GM18511 (cell line): ENCODE measurements around the gene FNIP2.
"Not testable (repeated sequence)": the region's sequence is repeated elsewhere in the genome, so short reads cannot be mapped to it uniquely, and the experiment has no call there.

Source experiments
- ATAC-seq: cut with Tn5 transposase; IDR thresholded peaks from one replicate; pipeline ENCODE4 v1.9.1; 2021; ENCODE audit warnings: mild to moderate bottlenecking, moderate library complexity; ENCODE audit not compliant: unreplicated experiment

FNIP2 gene

DNA sequence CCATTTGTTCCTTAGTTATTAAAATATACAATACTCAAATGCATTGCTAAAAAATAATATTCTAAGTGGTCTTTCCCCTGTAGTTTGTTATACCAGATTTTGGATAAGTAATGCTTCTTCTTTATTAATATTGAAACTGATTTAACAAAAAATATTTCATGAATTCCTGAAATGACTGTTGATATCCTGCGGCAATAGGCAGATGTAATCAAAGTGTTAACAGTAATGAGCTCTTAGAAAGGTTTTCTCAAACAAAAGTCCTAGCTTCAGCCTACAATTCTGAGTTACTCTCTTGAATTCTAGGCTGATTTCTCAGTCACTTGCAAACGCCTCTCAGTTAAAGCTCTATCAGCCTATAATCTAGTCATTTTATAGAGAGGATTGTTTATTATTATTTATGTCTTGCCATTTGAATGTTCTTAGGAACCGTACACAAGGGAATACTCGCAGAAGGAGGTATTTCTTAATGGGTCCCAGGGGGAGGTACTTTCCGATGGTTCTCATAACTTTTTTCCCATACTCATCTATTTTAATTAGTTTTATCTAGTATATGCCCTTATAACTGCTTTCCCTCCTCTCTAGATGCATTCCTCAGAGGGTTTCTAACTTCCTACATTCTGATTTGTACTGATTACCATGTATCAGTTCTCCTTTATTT, 96.8 kb downstream of the FNIP2 start:
- peak; percentile 39 for ATAC-seq

- no peak for ATAC-seq
Measured at GRCh38 chr4:158869001-158869400, 100.2 kb downstream of the FNIP2 start.

DNA sequence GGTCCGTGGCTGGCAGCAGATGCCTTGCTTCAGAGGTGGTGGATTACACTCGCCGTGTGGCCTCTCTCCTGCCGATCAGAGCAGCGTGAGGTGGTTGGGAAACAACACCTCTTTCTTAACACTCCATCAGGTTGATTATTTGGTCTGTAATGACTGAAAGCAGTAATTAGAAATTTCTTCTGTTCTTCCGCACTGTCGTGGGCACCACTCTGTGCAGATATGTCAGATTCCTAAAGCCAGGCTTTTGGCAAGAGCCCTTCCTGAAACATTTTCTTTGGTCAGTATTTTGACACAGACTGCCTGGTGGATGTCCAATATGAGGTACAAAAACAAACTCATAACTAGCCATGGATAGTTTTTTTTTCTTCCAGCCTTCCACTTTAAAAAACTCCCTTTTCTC, 100.9 kb downstream of the FNIP2 start:
- no peak for ATAC-seq

DNA sequence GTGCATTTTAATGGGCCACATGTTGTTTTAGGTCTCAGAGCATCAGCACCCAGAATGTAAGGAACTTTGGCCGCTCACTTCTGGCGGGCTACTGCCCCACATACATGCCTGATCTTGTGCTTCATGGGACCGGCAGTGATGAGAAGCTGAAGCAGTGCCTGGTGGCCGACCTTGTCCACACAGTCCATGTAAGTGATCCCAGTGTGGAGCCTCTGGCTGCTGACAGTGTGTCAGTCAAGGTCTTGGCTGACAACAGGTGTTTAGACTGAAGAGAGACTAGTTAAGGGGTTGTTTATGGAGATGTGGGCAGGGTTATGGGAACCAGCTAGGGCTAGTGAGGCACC, 101.4 kb downstream of the FNIP2 start:
- no peak for ATAC-seq

GRCh38 chr4:158870626-158871334, 102.0 kb downstream of the FNIP2 start:
- ATAC-seq, result no peak

- no peak for ATAC-seq
Measured at GRCh38 chr4:158871335-158871724, 102.5 kb downstream of the FNIP2 start.

DNA sequence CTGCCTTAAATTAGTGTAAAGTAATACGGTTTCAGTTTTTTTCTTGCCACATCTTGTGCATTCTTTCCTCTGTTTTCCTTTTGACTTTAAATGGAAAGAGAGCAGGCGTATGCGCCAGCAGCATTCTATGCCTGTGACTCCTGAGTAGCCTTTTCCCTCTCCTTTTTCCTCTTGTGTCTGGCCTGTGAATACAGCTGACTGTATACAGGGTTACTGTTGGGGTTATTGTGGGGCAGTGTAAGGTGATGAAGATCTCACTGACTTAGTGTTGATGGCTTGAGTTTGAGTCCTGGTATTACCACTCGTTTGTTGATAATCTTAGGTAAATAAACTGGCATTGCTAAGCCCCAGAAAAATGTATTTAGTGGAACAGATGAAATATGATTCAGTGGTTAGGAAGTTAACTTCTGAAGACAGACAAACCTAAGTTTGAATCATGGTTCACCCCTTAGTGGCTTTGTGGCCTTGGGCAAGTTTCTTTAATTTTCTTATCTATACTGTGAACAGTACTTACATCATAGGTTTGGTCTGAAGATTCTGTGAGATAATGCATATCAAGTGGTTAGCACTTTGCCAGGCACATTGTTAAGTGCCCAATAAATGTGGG, 105.1 kb downstream of the FNIP2 start:
- no peak for ATAC-seq

DNA sequence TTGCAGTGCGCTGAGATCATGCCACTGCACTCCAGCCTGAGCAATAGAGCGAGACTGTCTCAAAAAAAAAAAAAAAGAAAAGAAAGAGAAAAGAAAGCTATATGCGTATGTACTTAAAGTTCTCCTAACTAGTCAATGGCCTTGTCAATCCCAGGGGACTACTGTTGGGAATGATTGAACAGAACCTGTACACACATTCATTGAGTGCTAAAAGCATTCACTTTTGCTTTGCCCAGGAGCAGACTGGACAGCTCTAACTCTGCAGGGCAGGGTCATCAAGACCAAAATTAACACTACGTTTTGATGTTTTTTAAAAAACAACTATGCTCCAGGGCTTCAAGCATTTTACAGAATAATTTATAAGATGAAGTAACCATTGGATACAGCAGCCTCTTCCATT, 106.2 kb downstream of the FNIP2 start:
- no peak for ATAC-seq

- ATAC-seq, result no peak
Measured at GRCh38 chr4:158875455-158875854, 106.6 kb downstream of the FNIP2 start.

- ATAC-seq, result no peak
Measured at GRCh38 chr4:158877069-158877468, 108.2 kb downstream of the FNIP2 start.

DNA sequence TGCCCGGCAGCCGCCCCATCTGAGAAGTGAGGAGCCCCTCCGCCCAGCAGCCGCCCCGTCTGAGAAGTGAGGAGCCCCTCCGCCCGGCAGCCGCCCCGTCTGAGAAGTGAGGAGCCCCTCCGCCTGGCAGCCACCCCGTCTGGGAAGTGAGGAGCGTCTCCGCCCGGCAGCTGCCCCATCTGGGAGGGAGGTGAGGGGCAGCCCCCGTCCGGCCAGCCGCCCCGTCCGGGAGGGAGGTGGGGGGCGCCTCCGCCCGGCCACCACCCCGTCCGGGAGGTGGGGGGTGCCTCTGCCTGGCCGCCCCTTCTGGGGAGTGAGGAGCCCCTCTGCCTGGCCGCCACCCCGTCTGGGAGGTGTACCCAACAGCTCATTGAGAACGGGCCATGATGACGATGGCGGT, 113.3 kb downstream of the FNIP2 start:
- not testable (repeated sequence) for ATAC-seq

DNA sequence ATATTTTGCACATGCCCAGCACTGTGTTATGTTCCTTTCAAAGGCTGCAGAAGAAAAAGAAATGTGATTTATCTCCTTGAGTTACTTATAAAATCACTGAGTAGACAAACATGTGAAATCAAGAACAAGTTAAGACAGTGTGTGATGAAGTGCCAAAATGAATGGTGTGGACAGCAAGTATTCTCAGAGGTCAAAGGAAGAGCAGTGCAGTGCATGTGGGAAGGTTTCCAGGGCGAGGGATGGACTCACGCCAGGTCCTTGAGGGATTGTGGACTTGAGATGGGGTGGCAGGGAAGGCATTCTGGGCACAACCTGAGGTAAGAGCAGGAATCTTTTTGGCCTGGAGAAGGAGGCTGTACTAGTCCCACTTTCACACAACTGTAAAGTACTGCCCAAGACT, 115.5 kb downstream of the FNIP2 start:
- no peak for ATAC-seq

DNA sequence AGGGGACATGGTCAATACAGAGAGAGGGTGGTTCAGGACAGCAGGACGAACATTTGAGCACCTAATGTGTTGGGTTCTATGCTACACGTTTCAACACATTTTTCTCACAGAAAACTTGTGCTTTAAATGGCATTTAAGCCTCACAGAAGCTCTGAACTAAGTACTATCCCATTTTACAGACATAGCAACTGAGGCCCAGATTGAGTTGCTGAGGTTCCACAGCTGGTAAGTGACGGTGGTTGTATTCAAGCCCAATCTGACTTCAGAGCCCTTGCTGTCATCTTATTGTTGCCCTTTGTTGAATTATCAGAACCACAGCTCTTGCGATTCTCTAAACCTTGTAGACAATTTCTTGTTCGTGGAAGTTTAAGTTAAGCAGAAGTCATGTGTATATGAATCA, 116.7 kb downstream of the FNIP2 start:
- no peak for ATAC-seq

DNA sequence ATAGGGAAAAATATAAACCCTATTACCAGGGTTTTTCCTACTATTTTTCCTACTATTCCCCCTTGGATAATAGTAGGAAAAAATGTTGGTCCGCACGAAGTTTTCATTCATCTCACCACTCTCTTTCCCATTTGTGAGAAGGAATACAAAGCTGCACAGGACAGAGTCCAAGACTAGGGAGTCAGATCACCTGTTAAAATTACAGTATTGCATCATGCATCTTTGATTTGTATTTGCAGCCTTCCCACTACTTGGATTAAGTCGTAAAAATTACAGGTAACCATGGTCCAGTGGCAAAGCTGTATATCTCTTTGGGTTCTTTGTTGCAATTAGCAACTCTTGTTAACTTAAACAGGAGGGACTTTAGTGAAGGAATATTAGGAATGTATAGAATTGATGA, 121.5 kb downstream of the FNIP2 start:
- ATAC-seq, result no peak

DNA sequence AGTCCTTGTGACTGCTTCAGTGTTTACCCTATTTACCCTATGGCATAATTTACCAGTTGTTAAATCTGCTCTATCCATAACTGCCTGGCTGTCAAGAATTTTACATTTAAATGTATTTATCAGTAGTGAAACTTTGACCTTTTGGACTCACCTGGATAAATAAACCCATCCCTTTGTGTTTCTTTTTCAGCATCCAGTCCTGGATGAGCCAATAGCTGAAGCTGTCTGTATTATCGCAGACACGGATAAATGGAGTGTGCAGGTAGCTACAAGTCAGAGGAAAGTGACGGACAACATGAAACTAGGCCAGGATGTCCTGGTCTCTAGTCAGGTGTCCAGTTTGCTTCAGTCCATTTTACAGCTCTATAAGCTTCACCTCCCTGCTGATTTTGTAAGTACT, 122.4 kb downstream of the FNIP2 start:
- no peak for ATAC-seq

GRCh38 chr4:158894826-158895225, 126.0 kb downstream of the FNIP2 start:
- no peak for ATAC-seq

DNA sequence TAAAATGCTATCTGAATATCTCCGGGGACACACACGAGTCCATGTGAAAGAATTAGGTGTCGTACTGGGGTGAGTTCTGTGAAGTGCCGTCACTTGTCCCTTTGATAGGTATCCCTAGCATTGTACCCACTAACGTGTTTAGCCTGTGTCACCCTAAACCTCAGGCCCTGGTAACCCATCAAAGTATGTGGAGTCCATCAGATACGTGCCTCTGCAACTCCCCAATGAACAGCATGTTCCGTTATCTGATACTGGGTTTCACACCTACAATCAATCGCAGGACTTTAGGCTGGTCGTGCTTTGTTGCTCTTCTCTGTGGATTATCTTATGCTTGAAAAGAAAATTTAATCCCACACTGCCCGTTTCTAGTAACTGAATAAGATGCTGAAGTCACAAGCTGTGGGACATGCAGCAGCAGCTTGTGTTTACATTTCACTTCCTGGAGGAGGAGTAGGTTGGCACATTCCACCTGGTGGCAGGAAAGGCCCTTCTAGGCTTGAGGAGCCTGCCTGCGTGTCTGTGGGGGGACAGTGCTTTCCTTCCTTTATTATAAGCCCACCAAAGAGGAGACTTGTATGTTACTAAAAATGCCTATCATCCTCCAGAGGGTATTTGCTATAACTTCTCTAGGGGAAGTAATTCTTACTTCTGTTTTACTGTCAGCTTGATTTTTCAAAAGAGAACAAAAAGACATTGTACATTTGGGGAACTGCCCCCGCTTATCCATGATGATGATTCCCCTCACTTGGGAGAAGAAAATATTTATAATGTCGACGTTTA, 127.2 kb downstream of the FNIP2 start:
- ATAC-seq, result no peak

GRCh38 chr4:158896577-158897238, 127.9 kb downstream of the FNIP2 start:
- not testable (repeated sequence) for ATAC-seq

DNA sequence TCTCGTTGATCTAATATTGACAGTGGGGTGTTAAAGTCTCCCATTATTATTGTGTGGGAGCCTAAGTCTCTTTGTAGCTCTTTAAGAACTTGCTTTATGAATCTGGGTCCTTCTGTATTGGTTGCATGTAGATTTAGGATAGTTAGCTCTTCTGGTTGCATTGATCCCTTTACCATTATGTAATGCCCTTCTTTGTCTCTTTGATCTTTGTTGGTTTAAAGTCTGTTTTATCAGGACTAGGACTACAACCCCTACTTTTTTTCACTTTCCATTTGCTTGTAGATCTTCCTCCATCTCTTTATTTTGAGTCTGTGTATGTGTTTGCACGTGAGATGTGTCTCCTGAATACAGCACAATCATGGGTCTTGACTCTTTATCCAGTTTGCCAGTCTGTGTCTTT, 131.6 kb downstream of the FNIP2 start:
- not testable (repeated sequence) for ATAC-seq

- ATAC-seq, result not testable (repeated sequence)
Measured at GRCh38 chr4:158902280-158903078, 133.7 kb downstream of the FNIP2 start.
